Cerebellar nuclear complex (tissue), 1 donor: ENCODE measurements around the gene CLIC6.

Source experiments
- DNase-seq, 2 experiments: peaks; one replicate each; lab custom pipeline; 2025; lab: John Stamatoyannopoulos, UW

Gene CLIC6

GRCh38 chr21:34766862-34767261 is 98.1 kb downstream of the CLIC6 start:
- no peak for DNase-seq
